Measurements from ENCODE around the gene S100A8. TPM values are rescaled to one million over a fixed set of nuclear protein-coding genes. Genes with fewer than 3 reads are reported as not detected.

Gene S100A8
- total and polyA plus RNA-seq, 4 donors, result 38.4 to 99.3 (median 41.9) TPM

- Histone ChIP-seq H3K36me3 (ENCODE audit: control insufficient read depth in 4 of 4, insufficient read depth in 3 of 4, low read depth in 1 of 4, low read length in 3 of 4) (no peaks in the 10 kb centered on the region), H3K9ac (ENCODE audit: low read depth in 1 of 2, low read length in 2 of 2) (no peak overlapping the region), H3K4me3 (ENCODE audit: low read depth in 1 of 3, low read length in 3 of 3) (no peak overlapping the region), H3K27ac (ENCODE audit: low read depth in 1 of 2, low read length in 2 of 2) (peak overlapping the region; percentile 19 to 52), H3K9me3 (ENCODE audit: control insufficient read depth in 4 of 4, low read length in 3 of 4) (no peaks in the 10 kb centered on the region), H3K4me1 (ENCODE audit: control insufficient read depth in 4 of 4, insufficient read depth in 4 of 4, low read length in 3 of 4) (no peaks in the 10 kb centered on the region), H3K27me3 (ENCODE audit: control insufficient read depth in 4 of 4, insufficient read depth in 4 of 4, low read length in 3 of 4) (peaks cover 0 to 5% (median 0%) of the 10 kb centered on the region in 4 donors)
- WGBS, result 62% methylated on average over 17 of the region's 17 CpGs
- DNase-seq (ENCODE audit: low spot score), result peak; percentile 19
- TF ChIP-seq FOXA1 (IDR thresholded peaks at IDR 0.05), result no peak
- TF ChIP-seq ZBTB33 (IDR thresholded peaks at IDR 0.05), result no peak
- TF ChIP-seq FOXA2 (IDR thresholded peaks at IDR 0.05), result no peak
- TF ChIP-seq HNF4A (conservative IDR thresholded peaks at IDR 0.05), result no peak
- TF ChIP-seq CTCF (IDR thresholded peaks at IDR 0.05; ENCODE audit: low read depth, low read length, missing input control), result no peak
- TF ChIP-seq GABPA (IDR thresholded peaks at IDR 0.05 in 1 of 2, conservative IDR thresholded peaks at IDR 0.05 in 1 of 2), result no peak
- TF ChIP-seq YY1 (IDR thresholded peaks at IDR 0.05), result no peak
Observed at GRCh38 chr1:153389973-153390879, 647 bp downstream of the S100A8 start.

GRCh38 chr1:153389401-153389800 lies 1.5 kb downstream of the S100A8 start:
- Histone ChIP-seq H3K4me3 (ENCODE audit: low read depth in 1 of 3, low read length in 3 of 3) (no peak overlapping the region), H3K27ac (ENCODE audit: low read depth in 1 of 2, low read length in 2 of 2) (peak overlapping the region in 1 of 2 donors; percentile 0), H3K36me3 (ENCODE audit: control insufficient read depth in 4 of 4, insufficient read depth in 3 of 4, low read depth in 1 of 4, low read length in 3 of 4) (no peaks in the 10 kb centered on the region), H3K9ac (ENCODE audit: low read depth in 1 of 2, low read length in 2 of 2) (no peak overlapping the region), H3K4me1 (ENCODE audit: control insufficient read depth in 4 of 4, insufficient read depth in 4 of 4, low read length in 3 of 4) (no peaks in the 10 kb centered on the region), H3K9me3 (ENCODE audit: control insufficient read depth in 4 of 4, low read length in 3 of 4) (no peaks in the 10 kb centered on the region), H3K27me3 (ENCODE audit: control insufficient read depth in 4 of 4, insufficient read depth in 4 of 4, low read length in 3 of 4) (peaks cover 0 to 3% (median 0%) of the 10 kb centered on the region in 4 donors)
- TF ChIP-seq RXRA (IDR thresholded peaks at IDR 0.05), result no peak
- DNase-seq (ENCODE audit: low spot score), result no peak
- 85% methylated on average over 1 of the region's 1 CpG for WGBS

- H3K36me3 ChIP-seq (ENCODE audit: control insufficient read depth in 4 of 4, insufficient read depth in 3 of 4, low read depth in 1 of 4, low read length in 3 of 4), result no peaks in the 10 kb centered on the region
- no peak for DNase-seq (ENCODE audit: low spot score)
- 77% methylated on average over 4 of the region's 4 CpGs for WGBS
- no peaks in the 10 kb centered on the region for H3K27me3 ChIP-seq (ENCODE audit: control insufficient read depth in 4 of 4, insufficient read depth in 4 of 4, low read length in 3 of 4)
- no peaks in the 10 kb centered on the region for H3K4me1 ChIP-seq (ENCODE audit: control insufficient read depth in 4 of 4, insufficient read depth in 4 of 4, low read length in 3 of 4)
- peaks cover 0 to 2% (median 0%) of the 10 kb centered on the region in 4 donors for H3K9me3 ChIP-seq (ENCODE audit: control insufficient read depth in 4 of 4, low read length in 3 of 4)
- no peak overlapping the region for H3K9ac ChIP-seq (ENCODE audit: low read depth in 1 of 2, low read length in 2 of 2)
- no peak for TF ChIP-seq HNF4G (IDR thresholded peaks at IDR 0.05)
- TF ChIP-seq GABPA (IDR thresholded peaks at IDR 0.05 in 1 of 2, conservative IDR thresholded peaks at IDR 0.05 in 1 of 2), result no peak
- TF ChIP-seq HNF4A (conservative IDR thresholded peaks at IDR 0.05), result no peak
- TF ChIP-seq RAD21 (IDR thresholded peaks at IDR 0.05), result no peak
- H3K4me3 ChIP-seq (ENCODE audit: low read depth in 1 of 3, low read length in 3 of 3), result no peak overlapping the region
- H3K27ac ChIP-seq (ENCODE audit: low read depth in 1 of 2, low read length in 2 of 2), result peak overlapping the region in 1 of 2 donors; percentile 35
Observed at GRCh38 chr1:153387785-153388184, 3.1 kb downstream of the S100A8 start.

Data from liver (tissue), 9 donors.